Posterior vena cava (tissue), 2 donors: ENCODE measurements around the gene TGIF1. TPM values are rescaled to one million over a fixed set of nuclear protein-coding genes. Genes with fewer than 3 reads are reported as not detected.

Experiments used
- DNase-seq: peaks from one replicate; pipeline ENCODE4 v3.0.0-alpha.2; 2020; ENCODE audit warnings: low spot score
- intact Hi-C, 2 donors: fragments of 100-400 bp; cut with DNase I; formaldehyde crosslinking; loops; one replicate each; pipeline versions ENCODE4 v1.14.1 to v1.14.2; 2022 to 2023
- total RNA-seq, 2 donors: library from RNA; stranded (reverse); fragmentation: NEBNext Ultra II Directional; extraction: Animal tissue kit (Norgen Biotek cat#: 25700); gene quantifications; one replicate each; pipeline ENCODE4 v1.2.1, GENCODE V29; 2021
- donor health status: DM: yes; HTN: yes; CAD: no.
- donor health status: DM: yes; HTN: yes; CAD: no.

TGIF1 gene
- total RNA-seq, 2 donors from 2014 or later, result 25.9 to 30.0 TPM

GRCh38 chr18:3425446-3425845 is 24.5 kb upstream of the TGIF1 start:
- intact Hi-C loops, result no loop called here
- no peak for DNase-seq

- intact Hi-C loops, result no loop called here
- DNase-seq, result no peak
Measured at GRCh38 chr18:3426074-3426473, 23.9 kb upstream of the TGIF1 start.

DNA sequence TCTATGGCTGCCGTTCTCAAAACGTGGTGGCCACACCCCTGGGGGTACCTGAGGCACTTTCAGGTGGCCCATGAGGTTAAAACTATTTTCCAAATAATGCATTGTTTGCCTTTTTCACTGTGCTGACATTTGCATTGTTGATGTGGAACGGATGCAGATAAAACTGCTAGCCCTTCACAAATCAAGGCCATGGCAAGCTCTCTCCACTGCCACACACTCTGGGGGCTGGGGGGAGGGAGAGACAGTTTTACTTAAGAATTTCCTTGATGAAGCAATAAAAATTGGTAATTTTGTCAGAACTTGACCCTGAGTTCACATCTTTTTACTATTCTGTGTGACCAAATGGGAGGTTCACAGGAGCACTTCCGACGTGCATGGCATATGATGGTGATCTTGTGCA is 22.0 kb upstream of the TGIF1 start:
- DNase-seq, result no peak
- intact Hi-C loops, result no loop called here

- intact Hi-C loops, result no loop called here
- no peak for DNase-seq
Measured at GRCh38 chr18:3429121-3429520, 20.9 kb upstream of the TGIF1 start.

- intact Hi-C loops, result no loop called here
- no peak for DNase-seq
Measured at GRCh38 chr18:3434685-3435084, 15.3 kb upstream of the TGIF1 start.

GRCh38 chr18:3440341-3440740 is 9.6 kb upstream of the TGIF1 start:
- intact Hi-C loops, result no loop called here
- no peak for DNase-seq

DNA sequence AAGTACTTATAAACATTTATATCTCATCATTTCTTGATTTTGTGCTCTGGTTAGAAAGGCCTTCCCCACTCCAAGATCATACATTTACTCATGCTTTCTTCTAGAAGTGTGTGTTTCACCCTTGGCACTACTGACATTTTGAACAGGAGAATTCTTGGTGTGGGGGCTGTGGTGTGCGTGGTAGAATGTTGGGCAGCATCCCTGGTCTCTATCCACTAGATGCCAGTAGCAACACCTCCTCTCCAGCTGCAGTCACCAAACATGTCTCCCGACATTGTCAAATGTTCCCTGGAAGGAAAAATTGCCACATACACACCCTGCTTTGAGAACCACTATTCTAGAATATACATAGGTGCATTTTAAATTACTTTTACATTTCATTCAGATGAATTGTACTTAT is 8.7 kb upstream of the TGIF1 start:
- intact Hi-C loops, result no loop called here
- DNase-seq, result no peak

DNA sequence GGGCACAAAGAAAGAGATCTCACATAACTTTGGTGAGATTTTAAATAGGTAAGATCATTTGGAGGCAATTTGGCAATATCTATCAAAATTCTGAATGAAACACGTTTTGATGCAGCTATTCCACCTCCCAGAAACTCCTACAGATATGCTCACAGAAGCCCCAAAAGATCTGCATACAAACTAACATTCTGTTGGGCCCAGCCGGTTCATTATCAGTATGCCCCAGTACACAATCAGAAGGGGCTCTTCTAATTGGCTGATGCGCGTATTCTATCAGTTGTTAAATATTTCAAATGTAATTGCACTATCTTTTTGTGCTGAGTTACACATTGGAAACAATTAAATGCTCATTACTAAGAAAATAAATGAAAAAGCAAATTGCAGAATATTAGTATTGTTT is 7.1 kb upstream of the TGIF1 start:
- intact Hi-C loops, result no loop called here

GRCh38 chr18:3444296-3444695 is 5.7 kb upstream of the TGIF1 start:
- intact Hi-C loops, result no loop called here
- DNase-seq, result no peak

More for the DNA sequence above, 7.1 kb upstream of the TGIF1 start:
- DNase-seq, result no peak

DNA sequence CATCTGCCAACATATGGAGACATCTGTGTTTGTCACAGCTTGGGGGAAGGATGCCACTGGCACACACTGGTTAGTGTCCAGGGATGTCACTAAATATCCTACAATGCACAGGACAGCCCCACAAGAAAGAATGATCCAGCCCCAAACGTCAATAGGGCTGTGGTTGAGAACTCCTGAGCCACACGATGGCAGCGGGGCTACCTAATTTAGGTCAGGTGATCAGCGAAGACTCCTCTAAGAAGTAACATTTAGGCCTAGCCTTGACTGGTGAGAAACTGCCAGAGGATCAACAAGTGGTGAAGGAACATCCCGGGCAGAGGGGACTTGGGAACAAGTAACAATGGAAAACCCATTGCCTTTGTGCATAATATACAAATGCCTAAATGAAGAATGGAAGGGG is 5.0 kb upstream of the TGIF1 start:
- no peak for DNase-seq
- intact Hi-C loops, result no loop called here

DNA sequence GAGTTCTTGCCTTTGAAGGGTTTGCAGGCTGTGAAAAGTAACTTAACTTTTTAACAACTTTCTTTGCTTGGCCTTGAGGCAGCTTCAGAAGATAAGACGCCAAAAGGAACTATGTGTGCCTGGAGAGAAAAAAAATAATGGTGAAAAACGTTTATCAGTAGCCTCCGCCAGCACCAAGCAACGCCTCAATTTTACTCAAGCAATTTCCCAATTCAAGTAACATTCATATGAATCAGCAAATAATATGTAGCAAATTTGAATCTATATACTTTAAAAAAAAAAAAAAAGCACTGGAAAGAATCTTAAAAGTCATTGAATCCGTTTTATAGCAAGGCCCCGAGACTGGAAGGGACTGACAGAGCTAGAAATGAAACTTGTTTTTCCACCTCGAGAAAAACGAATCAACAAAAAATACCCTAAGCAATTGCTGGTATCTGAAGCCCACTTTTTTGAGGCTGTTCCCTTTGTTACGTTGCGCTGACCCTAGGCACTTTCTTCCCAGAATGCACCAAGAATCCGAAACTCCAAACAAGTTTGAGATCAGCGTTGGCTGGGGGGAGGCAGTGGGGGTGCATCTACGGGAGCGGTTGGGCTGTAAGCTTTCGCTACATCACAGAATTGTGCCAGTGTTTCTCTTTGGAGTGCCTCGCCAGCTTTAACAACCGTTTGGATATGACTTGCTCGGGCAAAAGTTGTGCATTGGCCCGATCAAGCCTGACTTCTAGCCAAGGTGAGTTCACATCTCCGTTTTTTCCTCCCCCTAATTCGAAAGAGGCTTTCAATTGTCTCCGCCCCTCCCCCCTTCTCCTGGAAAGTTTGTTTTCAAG is 2.7 kb upstream of the TGIF1 start:
- intact Hi-C loops, result no loop called here
- DNase-seq, result no peak

GRCh38 chr18:3447895-3448837 is 1.8 kb upstream of the TGIF1 start:
- DNase-seq, result peak; percentile 98
- intact Hi-C loops, result no loop called here

- intact Hi-C loops, result no loop called here
- DNase-seq, result peak; percentile 96
Measured at GRCh38 chr18:3448838-3449511, 997 bp upstream of the TGIF1 start.

DNA sequence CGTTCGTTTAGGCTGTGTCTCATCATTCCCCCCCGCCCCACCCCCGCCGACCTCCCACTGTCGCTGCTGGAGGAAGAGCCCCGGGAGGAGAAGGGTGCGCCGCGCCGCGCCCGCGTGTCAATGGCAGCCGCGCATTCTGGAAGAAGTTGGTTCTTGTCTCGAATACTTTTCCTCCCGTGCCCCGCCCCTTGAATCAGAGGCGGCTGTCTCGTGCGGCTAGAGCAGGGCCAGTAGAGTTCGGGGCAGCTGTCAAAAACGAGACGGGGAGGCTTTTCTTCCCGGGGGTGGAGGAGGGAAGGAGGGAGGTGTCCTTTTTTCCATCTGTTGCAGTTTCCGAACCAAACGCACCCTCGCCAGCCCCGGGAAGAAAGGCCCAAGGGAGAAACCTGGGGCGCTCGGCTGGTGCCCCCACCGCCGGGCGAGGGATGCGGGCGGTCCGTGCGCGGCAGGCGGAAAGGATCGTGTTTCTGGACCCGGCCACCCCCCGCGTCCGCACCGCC is 410 bp upstream of the TGIF1 start:
- peak; percentile 95 for DNase-seq

GRCh38 chr18:3450799-3451182 is 819 bp downstream of the TGIF1 start:
- intact Hi-C loops, result loop anchor here (5.0 to 10.0 kb wide), 5 partner anchors 52 to 214 kb away; partner anchors contain the start of gene MYL12B (in 1 of the 2)
- no peak for DNase-seq

More for the DNA sequence above, 410 bp upstream of the TGIF1 start:
- intact Hi-C loops, result loop anchor here (5.0 to 10.0 kb wide), 5 partner anchors 53 to 215 kb away; partner anchors contain the start of gene MYL12B (in 1 of the 2)

GRCh38 chr18:3451183-3451988 is 1.4 kb downstream of the TGIF1 start:
- peak; percentile 98 for DNase-seq
- intact Hi-C loops, result loop anchor here (5.0 to 10.0 kb wide), 5 partner anchors 51 to 213 kb away; partner anchors contain the start of gene MYL12B (in 1 of the 2)

DNA sequence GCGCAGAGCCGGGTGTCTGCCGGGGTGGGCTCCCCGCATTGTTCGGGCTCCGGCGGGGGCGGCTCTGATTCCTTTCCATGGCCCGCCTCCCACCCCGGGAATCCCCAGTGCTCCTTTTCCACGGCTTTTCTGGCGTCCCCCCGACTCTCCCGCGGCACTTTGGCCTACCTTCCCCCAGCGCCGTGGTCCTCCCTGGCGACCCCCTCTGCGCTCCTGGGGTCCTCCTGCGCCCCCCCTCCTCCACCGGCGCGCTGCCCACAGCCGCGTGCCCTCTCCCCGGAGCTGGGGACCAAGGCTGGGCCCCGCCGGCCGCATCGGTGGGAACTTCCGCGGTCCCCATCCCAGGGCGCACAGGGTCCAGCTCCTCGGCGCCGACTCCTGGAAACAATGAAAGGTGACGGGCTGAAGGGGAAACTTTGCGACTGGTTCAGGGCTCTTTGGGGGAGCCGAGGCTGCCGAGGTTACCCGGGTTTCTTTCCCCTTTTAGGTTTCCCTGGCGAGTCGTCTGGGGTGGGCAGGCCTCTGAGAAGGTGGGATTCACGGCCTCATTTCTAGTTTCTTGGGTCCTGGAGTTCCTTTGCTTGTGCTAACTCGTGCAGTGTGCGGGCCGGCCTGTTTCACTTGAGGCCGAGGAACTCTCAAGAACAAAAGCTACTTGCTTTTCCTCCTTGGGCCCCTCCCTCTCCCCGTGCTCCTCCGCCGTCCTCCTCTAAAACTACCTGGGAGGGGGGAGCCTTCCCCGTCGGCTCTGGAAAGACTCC is 2.2 kb downstream of the TGIF1 start:
- peak; percentile 86 for DNase-seq
- intact Hi-C loops, result loop anchor here (5.0 to 10.0 kb wide), 5 partner anchors 50 to 213 kb away; partner anchors contain the start of gene MYL12B (in 1 of the 2)
